SK-N-MC (cell line): ENCODE data around the gene EFNB2.

ENCODE experiments used
- EZH2 ChIP-seq: fragments of 200-600 bp; sonication (generic); IDR thresholded peaks from one replicate; pipeline ENCODE4 v1.6.1; 2017; ENCODE audit warnings: antibody characterized with exemption
- FOXP2 ChIP-seq: optimal IDR thresholded peaks from 2 replicates; pipeline ENCODE3; 2011; ENCODE audit warnings: mild to moderate bottlenecking, moderate library complexity; ENCODE audit not compliant: insufficient read depth; ENCODE audit errors: extremely low read length, control extremely low read depth
- POLR2AphosphoS5 ChIP-seq: IDR thresholded peaks from 2 replicates; pipeline ENCODE4 v1.6.1; 2012; ENCODE audit warnings: mild to moderate bottlenecking, low read depth, low read length, borderline replicate concordance

DNA sequence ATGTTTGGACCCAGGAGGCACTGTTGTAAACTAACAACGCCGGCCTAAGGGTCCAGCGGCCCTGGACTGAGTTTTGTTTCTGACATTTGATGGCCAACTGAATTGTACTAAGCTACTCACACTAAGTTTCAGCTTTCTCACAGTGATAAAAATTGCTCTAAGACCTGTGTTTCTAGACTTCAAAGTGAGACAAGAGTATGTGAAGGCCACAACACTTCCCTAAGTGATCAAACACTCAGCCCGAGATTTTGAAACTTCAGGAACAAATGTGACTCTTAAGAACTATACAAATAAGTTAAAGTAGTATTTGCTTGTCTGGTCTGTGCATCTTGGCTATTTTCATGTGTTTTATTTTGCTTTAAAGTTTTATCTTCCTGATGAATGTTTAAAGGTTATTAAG lies 30.2 kb downstream of the EFNB2 start:
- TF ChIP-seq POLR2AphosphoS5 = no peak
- no peak for TF ChIP-seq EZH2
- TF ChIP-seq FOXP2 = no peak
